Measurements from ENCODE around the gene FLAD1. TPM values are rescaled to one million over a fixed set of nuclear protein-coding genes. Genes with fewer than 3 reads are reported as not detected.

FLAD1 gene
- 49.5 and 50.0 TPM in 2 replicates for total RNA-seq (2014; rRNA removed; shearing (Covaris generic))
- 21.0 and 25.1 TPM in 2 replicates for polyA plus RNA-seq (2015; cell fraction: cytosol; rRNA removed)
- 30.6 and 38.7 TPM in 2 replicates for polyA plus RNA-seq (2015; cell fraction: nucleus; rRNA removed)

DNA sequence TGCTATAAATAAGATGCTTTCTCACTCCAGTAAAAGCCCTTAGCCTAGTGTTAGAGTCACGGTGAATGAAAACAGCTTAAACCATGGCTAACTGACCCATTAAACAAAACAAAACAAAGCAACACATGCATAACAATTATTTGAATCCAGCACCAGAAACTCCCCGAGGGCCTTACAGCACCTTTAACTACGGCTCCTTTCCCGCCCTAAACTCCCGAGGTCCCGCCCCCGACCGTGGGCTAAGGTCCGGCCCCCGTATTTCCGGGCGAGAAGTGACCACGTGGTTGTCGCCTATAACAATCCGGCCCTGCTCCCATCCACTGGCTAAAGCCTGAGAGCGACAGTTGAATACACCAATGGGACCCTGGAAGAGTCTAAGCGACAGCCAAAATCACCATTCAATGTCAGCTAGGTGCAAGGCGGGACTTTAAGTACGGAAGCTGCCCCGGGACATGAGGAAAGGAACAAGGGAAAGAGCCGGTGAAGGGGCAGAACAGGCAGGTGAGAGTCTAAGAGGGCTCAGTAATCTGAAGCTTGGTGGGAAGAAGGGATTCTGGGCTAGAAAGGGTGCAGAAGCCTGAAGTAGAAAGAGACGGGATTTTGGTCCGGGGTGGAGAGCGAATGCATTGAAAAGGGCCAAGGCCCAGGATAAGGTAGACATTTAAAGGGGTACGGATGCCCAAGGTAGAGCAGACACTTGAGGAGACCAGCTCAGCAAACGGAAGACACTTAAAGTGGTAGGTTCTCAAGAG is at the start of gene FLAD1:
Gene FLAD1, plus strand, starts transcription at position 448 of the 752 bp plus-strand sequence. CDS start 351 bp downstream, outside the sequence.
- DNase-seq (ENCODE audit: low read depth): peak; percentile 100

DNA sequence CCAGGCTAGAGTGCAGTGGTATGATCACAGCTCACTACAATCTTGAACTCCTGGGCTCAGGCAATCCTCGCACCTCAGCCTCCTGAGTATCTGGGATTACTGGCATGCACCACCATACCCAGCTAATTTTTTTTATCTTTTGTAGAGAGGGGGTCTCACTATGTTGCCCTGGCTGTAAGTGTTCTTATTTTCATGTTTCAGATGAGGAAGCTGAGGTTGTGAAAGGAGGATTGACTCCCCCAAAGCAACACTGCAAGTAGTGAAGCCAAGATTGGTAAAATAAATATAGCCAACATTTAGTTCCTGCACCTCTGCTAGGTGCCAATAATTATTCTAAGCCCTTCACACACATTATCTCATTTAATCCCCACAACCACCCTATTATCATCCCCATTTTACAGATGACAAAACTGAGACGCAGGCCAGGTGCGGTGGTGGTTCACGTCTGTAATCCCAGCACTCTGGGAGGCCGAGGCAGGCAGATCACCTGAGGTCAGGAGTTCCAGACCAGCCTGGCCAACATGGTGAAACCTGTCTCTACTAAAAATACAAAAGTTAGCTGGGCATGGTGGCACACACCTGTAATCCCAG is 48.7 kb upstream of the FLAD1 start:
- no peak for DNase-seq (ENCODE audit: low read depth)

DNA sequence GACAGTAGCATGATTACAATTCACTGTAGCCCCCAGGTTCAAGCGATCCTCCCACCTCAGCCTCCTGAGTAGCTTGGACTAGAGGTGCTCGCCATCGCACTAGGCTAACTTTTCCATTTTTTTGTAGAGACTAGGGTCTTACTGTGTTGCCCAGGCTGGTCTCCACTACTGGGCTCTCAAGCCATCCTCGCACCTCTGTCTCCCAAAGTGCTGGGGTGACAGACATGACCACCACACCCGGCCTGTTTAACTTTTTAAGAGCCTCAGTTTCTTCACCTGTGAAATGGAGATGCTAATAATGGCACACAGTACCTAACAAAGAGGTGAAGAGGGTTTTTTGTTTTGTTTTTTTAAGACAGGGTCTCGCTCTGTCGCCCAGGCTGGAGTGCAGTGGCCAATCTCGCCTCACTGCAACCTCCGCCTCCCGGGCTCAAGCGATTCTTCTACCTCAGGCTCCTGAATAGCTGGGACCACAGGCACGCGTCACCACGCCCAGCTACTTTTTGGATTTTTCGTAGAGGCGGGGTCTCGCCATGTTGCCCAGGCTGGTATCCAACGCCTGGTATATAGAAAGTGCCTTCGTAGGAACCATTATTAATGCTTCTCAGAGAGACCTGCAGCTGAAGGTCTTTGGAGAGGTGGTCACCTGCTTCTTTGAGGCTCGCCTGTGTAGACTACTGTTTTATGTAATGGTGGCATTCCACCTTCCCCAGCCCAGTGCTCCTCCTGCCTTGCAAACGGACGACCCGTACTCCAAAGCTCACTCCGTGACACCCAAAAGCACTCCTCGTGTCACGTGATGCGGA is 47.2 kb upstream of the FLAD1 start:
- DNase-seq (ENCODE audit: low read depth): no peak

DNA sequence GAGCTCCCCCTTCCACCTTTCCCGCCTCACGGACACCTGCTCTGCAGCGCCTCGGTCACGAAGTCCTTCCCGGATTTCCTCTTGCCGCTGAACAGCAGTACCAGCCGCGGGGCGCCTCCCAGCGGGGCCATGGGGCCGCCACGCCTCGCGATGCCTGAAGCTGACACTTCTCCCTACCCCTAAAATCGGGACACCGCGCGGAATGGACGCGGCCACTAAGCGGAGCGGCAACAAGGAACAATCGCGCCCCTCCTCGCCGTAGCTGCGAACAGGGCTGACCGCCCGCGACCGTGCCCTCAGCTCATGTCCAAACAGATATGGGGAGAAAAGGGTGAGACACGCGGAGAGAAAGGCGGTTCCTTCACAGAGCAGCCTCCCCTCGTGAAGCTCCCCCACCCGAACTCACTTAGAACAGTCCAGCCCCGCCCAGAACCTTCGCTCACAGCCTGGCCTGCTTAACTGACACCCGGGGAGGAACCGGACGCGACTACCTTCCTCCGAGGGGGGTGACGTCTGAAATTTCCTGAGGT is 46.5 kb upstream of the FLAD1 start, which contains the start of gene PMVK:
Gene PMVK, minus strand, starts transcription at position 165 of the 530 bp plus-strand sequence. Its CDS starts 34 bp downstream, at position 131.
- peak; percentile 87 for DNase-seq (ENCODE audit: low read depth)

DNA sequence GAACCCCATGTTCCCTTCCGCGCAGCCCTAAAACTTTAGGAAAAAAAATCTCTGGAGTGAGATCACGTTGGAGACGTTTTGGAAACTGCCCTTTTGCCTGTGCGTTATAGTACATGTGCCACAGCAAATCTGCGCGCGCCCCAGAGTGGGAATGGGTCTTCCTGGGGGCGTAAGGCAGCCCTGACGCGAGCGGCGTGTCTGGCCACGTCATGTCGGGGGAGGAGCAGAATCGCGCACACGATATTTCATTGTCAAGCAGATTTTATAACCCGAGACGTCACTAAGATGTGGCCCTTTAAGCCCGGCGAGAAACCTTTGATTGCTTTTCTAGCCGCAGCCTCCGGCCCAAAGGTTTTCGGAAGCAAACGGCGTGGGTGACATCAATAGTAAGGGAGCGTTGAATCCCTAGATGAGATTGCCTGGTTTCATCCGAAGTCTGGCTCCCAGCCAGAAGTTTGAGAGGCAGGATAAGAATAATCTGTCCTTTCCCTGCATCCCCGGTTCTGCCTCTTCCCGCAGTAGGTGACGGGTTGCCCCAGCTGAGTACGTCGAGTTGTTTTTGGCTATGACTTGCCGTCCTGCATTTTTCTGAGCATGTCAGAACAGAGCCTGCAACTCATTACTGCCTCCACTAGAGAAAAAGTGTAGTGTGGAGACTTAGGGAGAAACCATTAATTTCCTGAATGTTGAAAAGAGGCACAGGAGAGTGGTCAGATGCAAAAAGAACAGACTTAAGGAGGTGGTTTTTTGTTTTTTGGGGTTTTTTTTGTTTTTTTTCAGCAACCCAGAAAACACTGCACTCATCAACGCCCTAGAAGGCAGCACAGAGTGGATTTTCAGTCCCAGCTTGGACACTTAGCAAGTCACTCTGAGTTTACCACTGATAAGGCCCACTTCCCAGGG is 45.8 kb upstream of the FLAD1 start:
- DNase-seq (ENCODE audit: low read depth): peak; percentile 88

DNA sequence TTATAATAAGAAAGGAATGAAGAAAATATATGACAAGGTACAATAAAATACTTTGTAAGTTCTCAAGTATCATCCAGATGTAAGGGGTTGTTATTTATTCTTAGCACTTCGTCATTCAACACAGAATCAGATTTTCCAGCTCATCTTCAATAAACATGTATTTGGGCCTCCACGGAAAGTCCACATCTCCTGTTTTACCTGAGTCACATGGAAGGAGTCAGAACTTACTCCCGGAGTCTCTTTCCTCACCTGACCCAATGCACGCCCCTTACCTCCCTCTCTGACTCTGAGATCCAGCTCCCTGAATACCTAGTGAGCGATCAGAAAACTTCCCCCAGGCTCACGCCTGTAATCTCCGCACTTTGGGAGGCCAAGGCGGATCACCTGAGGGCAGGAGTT is 45.2 kb upstream of the FLAD1 start:
- no peak for DNase-seq (ENCODE audit: low read depth)

DNA sequence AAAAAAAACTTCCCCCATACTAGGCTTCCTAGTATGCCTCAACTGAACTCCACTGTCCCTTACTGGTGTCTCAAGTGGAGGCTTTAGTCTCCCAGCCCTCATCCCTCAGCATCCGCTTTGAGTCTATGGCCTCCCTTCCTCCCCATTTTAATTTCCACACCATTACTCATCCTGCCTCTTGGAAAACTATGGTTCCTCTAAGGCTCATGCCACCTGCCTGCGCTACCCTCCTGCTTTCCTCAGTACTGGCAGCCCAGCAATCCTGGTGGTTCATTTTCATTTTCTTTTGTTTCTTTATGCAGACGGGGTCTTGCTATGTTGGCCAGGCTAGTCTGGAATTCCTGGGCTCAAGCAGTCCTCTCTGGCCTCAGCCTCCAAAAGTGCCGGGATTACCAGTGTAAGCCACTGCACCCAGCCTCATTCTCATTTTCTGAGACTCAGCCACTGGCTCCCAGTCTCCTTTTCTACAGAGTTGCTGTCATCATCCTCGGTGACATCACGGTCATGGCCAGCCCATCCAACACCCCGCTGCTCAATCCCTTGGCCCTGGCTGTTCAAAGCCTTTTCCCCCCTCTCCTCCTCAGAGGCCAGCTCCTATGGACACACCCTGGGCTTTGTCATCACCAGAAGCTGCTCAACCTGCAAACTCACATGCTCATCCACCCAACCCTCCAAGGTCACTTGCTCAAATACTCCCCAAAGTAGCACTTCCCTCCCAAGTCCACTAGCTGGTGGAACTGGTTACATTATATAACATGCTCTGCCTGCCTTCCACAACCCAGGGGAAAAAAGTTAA is 44.3 kb upstream of the FLAD1 start:
- DNase-seq (ENCODE audit: low read depth): no peak

DNA sequence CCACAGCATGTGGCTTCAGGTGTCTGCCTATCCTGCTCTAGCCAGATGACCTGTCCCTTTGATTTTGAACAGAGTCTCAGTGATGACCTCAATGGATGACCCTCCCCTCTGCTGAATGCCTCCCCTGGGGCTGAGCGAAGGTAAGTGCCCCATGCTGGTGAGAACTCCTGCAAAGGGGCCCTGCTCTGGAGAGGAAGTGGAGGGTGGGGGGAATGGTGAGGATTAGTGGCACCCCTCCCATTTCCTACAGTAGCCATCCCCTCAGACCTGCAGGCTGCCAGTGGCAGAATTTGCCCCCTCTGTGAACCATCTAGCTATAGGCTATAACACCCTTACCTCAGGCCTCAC is 43.0 kb upstream of the FLAD1 start:
- DNase-seq (ENCODE audit: low read depth): no peak

DNA sequence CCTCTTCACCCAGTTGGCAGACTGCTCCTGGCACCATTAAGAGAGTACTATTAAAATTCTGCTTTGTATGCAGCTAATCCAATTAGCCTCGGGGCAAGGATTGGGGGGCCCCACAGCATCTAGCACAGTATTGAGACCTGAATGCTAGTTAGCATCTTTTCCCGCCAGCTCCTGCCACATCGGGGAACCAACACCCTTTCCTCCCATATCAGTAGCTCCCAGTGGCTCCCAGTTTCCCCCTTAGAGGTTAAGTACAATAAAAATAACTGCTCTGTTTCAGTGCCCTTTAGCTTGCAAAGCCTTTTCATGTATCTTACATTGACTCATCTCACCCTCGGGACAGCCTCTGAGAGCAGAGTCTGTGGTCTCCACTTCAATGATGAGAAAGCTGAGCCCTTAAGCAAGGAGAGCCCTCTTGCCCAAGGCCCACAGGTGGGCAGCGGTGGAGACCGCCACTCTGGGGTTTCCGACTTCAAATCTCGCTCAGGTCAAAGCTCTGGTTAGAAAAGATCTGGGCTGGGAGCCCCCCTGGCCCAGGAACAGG is 42.4 kb upstream of the FLAD1 start:
- DNase-seq (ENCODE audit: low read depth): no peak

DNA sequence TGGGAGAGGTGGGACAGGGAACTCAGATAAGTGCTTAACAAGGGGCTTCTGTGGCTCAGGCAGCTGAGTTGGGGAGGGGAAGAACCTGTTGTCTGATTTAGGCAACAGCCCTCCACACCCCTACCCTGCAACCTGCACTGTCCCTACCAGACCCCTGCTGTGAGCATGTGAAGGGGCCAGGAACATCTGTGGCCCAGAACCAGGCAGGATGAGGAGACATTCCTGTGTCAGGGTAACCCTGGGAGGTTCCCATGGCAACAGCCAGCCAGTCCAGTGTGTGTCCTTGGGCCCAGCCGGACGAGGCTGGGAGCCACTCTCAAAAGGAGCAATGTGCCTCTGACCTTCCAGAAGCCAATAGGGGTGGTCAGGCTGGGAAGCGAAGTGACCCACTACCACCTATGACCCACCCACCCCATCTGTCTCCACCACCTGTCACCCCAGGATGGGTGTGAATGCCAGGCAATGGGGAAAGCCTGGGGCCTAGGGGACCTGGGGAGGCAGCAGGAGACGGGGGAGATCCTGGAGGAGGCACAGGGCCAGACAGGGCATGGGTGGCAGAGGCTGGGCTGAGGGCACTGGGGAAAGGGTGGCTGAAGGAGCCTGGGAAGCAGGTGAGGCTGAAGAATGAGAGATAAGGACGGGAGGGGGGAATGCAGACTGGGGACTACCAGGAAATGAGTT is 41.7 kb upstream of the FLAD1 start:
- no peak for DNase-seq (ENCODE audit: low read depth)

DNA sequence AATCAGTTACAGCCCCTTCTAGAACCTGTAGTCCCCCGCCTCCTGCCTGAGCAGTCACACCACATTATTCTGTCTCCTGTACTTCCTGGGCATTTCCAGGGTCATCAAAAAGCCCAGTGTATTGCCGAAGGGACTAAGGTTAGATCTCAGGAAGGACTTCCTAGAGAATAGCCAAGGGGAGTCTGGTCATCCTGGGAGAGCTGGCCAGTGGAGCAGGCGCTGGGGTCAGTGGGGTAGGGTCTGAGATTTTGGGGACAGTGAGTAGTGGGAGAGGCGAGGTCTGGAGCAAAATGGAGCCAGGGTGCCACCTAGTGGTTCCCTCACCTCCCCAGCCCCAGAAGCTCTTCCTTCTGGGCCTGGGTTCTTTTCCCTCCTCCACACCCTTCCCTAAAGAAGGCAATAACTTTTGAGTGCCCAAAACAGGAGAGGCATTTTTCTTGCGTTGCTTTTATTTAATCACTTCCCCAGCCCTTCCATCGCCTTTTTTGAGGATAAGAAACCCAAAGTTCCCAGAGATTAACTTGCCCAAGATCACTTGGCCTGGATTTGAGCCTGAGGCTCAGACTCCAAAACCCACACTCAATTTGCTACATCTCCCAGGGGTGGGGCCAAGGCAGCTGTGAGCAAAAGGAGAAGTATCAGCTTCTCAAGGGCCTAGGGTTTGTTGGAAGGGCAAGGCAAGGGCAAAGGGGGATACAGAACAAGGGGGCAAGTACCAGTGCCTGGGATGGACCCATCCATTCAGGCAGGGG is 39.3 kb upstream of the FLAD1 start:
- peak; percentile 42 for DNase-seq (ENCODE audit: low read depth)

DNA sequence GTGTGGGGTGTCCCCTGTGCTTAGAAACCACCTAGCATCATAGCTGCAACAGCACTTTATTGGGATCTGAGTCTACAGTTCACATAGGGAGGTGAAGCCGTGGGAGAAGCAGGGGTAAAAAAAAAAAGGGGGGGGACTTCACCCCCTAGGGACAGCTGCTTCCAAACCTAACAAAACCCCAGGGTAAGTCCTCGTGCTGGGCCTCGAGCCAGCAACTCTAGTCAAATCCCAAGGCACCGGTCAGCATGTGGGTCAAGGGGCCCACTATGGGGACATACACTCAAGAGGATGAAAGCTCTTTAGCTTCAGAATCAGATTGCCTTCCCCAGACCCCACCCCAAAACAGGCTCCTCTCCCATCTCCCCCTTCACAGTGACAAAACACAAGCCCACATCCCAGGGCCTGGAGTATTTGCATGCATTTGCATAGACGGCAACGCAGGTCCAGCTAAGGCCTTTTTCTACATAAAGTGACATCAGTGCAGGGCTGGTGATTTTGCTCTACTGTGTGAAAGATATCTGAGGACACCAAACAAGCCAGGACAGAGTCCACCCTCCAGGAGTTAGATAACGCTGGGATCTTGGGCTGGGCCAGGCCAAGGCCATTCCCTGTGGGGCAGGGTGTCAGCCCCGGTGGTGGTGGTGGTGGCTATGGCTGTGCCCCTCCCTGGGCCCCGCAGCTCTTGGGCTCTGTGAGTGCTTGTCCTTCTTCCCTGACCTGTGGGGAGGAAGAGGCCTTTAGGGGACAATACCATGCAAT is 38.6 kb upstream of the FLAD1 start:
- DNase-seq (ENCODE audit: low read depth): no peak

DNA sequence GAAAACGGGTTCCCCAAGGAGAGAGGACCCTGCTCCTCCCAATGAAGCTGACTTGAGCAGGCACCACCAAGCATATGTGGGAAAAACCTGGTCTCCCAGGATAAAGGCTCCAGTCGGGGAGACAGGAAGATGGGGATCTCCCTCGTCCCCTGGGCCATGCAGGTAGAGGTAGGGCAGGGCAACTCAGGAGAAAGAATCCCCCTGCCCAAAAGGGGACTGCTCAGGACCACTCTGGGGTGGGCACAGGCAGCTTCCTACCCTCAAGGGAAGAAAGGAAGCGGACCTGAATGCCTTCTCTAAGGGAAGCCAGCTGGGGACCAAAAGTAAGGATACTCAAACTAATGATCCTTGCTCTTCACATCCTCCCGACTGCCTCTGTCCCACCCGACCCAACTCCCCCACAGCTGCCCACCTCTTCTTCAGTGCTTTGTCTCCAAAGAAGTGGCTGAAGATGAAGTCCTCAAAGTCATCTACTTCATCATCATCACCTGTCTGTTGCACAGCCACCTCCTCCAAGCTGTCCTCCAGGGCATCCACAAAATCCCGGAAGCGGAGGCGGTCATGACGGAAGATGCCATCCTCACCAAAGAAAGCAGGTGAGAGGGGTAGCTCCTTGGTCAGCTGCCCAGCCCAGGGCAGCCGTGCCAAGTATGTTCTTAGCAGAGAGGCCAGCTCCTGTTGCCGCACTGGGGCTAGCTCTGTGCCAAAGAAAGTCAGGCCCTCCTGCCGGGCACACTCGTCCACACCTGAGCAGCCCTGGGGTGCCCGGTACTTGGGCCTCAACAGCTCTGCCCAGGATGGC is 37.8 kb upstream of the FLAD1 start:
- DNase-seq (ENCODE audit: low read depth): no peak

DNA sequence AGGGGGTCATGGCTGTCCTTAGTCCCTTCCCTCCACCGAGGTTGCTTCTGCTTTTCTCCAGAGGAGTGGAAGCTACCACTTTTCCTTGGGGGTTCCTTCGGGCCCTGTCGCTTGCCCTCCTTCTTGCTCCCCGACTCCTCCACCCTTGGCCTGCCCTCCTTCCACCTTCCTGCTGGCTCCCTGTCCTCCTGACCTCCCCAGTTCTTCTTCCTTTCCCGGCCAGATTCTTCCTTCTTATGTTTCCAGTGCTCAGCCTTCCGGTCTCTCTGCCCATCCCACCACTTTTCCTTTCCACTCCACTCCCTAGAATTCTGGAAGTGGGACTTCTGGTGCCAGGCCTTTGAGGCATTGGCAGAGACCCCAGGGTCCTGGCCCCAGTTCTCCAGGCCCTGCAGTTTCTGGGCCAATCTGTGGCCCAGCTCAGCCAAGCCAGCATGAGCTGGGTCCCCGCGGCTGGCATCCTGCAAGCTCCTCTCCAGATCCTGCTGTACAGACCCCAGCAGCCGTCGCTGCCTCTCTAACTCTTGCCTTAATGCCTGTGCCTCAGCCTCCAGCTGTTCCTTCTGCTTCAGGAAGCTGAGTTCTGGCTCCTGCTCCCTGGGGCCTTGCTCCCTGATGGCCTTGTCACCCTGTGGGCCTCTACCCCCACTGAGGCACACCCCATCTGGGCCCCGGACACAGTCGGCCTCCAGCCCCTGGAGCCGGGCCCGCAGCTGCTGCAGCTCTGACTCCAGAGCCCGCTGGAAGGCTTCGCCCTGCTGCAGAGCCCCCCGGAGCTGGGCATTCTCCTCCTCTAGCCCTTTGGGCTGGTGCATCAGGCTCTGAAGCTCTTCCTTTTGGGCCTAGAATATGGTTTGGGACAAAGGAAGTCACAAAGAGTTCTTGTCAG is 36.9 kb upstream of the FLAD1 start:
- DNase-seq (ENCODE audit: low read depth): no peak

DNA sequence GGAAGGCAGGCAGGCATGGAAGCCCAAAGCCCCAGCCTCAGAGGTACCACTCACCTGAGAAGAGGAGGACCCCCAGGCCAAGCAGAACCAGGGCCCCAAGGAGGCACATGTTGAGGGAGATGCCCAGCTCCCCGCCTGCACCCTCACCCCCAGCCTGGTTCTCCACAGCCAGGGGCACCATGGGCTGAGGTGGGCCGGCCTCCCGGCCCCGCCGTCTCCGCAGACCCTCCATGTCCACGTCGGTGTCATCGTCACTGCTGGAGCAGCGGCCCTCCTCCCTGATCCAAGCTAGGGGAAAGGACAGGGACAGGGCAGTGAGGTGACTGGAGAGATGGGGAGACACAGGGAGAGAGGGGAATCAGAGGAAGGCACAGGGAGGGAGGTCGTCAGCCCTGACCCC is 35.1 kb upstream of the FLAD1 start:
- DNase-seq (ENCODE audit: low read depth): no peak
